NCI-H2081 treated with DMSO at 0.1 percent for 48 hours (cell line): ENCODE data around the gene NPNT.

Experiments used
- DNase-seq: peaks from one replicate; lab custom pipeline; 2025; lab: John Stamatoyannopoulos, UW

NPNT gene

GRCh38 chr4:105917171-105917685 is 22.0 kb downstream of the NPNT start:
- no peak for DNase-seq

GRCh38 chr4:105921301-105921700 is 26.0 kb downstream of the NPNT start:
- DNase-seq = no peak

GRCh38 chr4:105923497-105924238 is 28.4 kb downstream of the NPNT start:
- DNase-seq = no peak

GRCh38 chr4:105924341-105924740 is 29.1 kb downstream of the NPNT start:
- DNase-seq = no peak

- DNase-seq = no peak
Measured at GRCh38 chr4:105930698-105931097, 35.4 kb downstream of the NPNT start.

- no peak for DNase-seq
Measured at GRCh38 chr4:105933083-105933482, 37.8 kb downstream of the NPNT start.

GRCh38 chr4:105934386-105934785 is 39.1 kb downstream of the NPNT start:
- DNase-seq = no peak

- no peak for DNase-seq
Measured at GRCh38 chr4:105936901-105937300, 41.6 kb downstream of the NPNT start.

GRCh38 chr4:105937759-105938158 is 42.5 kb downstream of the NPNT start:
- DNase-seq = no peak

- no peak for DNase-seq
Measured at GRCh38 chr4:105943234-105943633, 48.0 kb downstream of the NPNT start.

- DNase-seq = no peak
Measured at GRCh38 chr4:105944540-105944939, 49.3 kb downstream of the NPNT start.

GRCh38 chr4:105946771-105947170 is 51.5 kb downstream of the NPNT start:
- no peak for DNase-seq

- DNase-seq = peak; percentile 25
Measured at GRCh38 chr4:105950701-105951100, 55.4 kb downstream of the NPNT start.

- no peak for DNase-seq
Measured at GRCh38 chr4:105951198-105951597, 55.9 kb downstream of the NPNT start.

GRCh38 chr4:105952591-105952990 is 57.3 kb downstream of the NPNT start:
- no peak for DNase-seq

- no peak for DNase-seq
Measured at GRCh38 chr4:105956569-105956968, 61.3 kb downstream of the NPNT start.

- DNase-seq = no peak
Measured at GRCh38 chr4:105957680-105958079, 62.4 kb downstream of the NPNT start.

- DNase-seq = no peak
Measured at GRCh38 chr4:105963461-105964400, 68.5 kb downstream of the NPNT start.

GRCh38 chr4:105965183-105965800 is 70.0 kb downstream of the NPNT start:
- no peak for DNase-seq

- no peak for DNase-seq
Measured at GRCh38 chr4:105966051-105966450, 70.8 kb downstream of the NPNT start.

GRCh38 chr4:105967058-105967658 is 71.9 kb downstream of the NPNT start:
- no peak for DNase-seq

- DNase-seq = no peak
Measured at GRCh38 chr4:105969575-105969974, 74.3 kb downstream of the NPNT start.
